Sigmoid colon (tissue), 3 donors: ENCODE measurements around the gene XPO1.

Experiments
- POLR2A ChIP-seq, 2 donors: fragments of 450-650 bp; IDR thresholded peaks; one replicate each; pipeline ENCODE4 v1.6.1; 2016; ENCODE audit warnings: antibody characterized with exemption in 2 of 2, mild to moderate bottlenecking in 2 of 2, moderate library complexity in 2 of 2
- TF ChIP-seq, protein P1 (sequence below), 4 experiments: fragments of 450-650 bp in 3 of 4; fragments of 200-600 bp in 1 of 4; IDR thresholded peaks; one replicate each; pipeline ENCODE4 v1.5.1; 2016 to 2019; ENCODE audit warnings: antibody characterized with exemption in 4 of 4, mild to moderate bottlenecking in 3 of 4, moderate library complexity in 2 of 4

DNA sequence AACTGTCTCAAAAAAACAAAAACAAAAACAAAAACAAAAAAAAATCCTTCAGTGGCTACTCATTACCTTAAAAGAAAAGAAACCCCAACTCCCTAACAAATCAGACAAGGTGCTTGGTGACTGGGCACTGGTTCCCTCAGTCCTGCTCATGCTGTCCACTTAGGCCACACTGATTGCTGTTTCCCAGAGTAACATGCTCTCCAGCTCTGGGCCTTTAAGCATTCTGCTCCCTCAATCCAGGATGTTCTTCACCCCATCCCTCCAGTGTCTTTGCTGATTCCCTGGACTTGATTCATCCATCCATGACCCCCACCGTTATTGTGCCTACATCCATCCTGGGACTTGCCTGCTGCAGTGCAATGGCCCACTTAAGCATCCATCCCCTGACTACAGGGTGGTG, 16.4 kb upstream of the XPO1 start:
- TF ChIP-seq, protein P1, sequence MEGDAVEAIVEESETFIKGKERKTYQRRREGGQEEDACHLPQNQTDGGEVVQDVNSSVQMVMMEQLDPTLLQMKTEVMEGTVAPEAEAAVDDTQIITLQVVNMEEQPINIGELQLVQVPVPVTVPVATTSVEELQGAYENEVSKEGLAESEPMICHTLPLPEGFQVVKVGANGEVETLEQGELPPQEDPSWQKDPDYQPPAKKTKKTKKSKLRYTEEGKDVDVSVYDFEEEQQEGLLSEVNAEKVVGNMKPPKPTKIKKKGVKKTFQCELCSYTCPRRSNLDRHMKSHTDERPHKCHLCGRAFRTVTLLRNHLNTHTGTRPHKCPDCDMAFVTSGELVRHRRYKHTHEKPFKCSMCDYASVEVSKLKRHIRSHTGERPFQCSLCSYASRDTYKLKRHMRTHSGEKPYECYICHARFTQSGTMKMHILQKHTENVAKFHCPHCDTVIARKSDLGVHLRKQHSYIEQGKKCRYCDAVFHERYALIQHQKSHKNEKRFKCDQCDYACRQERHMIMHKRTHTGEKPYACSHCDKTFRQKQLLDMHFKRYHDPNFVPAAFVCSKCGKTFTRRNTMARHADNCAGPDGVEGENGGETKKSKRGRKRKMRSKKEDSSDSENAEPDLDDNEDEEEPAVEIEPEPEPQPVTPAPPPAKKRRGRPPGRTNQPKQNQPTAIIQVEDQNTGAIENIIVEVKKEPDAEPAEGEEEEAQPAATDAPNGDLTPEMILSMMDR (IDR thresholded peaks at IDR 0.05), result no peak
- no peak for TF ChIP-seq POLR2A (IDR thresholded peaks at IDR 0.05)
